Measurements from ENCODE around the gene PLTP.

PLTP gene

GRCh38 chr20:45913116-45913515 is 1.2 kb upstream of the PLTP start:
- peaks cover 30% of the 10 kb centered on the region for H3K4me1 ChIP-seq (ENCODE audit: control insufficient read depth, insufficient read depth, low read length)
- peaks cover 12% of the 10 kb centered on the region for H3K36me3 ChIP-seq (ENCODE audit: control insufficient read depth, insufficient read depth, low read length, severe bottlenecking)
- DNase-seq (ENCODE audit: low read depth) = no peak
- H3K9ac ChIP-seq (ENCODE audit: low read length) = no peak overlapping the region
- H3K9me3 ChIP-seq (ENCODE audit: control insufficient read depth, low read length) = no peaks in the 10 kb centered on the region
- no peak overlapping the region for H3K4me3 ChIP-seq (ENCODE audit: low read length)
- H3K27me3 ChIP-seq (replicated peaks; ENCODE audit: control insufficient read depth, insufficient read depth, low read length) = no peaks in the 10 kb centered on the region

- Histone ChIP-seq H3K4me3 (ENCODE audit: low read length) (peak overlapping the region; percentile 83), H3K9me3 (ENCODE audit: control insufficient read depth, low read length) (no peaks in the 10 kb centered on the region), H3K27me3 (replicated peaks; ENCODE audit: control insufficient read depth, insufficient read depth, low read length) (no peaks in the 10 kb centered on the region), H3K4me1 (ENCODE audit: control insufficient read depth, insufficient read depth, low read length) (peaks cover 25% of the 10 kb centered on the region), H3K9ac (ENCODE audit: low read length) (peak overlapping the region; percentile 89), H3K36me3 (ENCODE audit: control insufficient read depth, insufficient read depth, low read length, severe bottlenecking) (peaks cover 19% of the 10 kb centered on the region)
- no peak for DNase-seq (ENCODE audit: low read depth)
Observed at GRCh38 chr20:45912344-45912682, 358 bp upstream of the PLTP start.

DNA sequence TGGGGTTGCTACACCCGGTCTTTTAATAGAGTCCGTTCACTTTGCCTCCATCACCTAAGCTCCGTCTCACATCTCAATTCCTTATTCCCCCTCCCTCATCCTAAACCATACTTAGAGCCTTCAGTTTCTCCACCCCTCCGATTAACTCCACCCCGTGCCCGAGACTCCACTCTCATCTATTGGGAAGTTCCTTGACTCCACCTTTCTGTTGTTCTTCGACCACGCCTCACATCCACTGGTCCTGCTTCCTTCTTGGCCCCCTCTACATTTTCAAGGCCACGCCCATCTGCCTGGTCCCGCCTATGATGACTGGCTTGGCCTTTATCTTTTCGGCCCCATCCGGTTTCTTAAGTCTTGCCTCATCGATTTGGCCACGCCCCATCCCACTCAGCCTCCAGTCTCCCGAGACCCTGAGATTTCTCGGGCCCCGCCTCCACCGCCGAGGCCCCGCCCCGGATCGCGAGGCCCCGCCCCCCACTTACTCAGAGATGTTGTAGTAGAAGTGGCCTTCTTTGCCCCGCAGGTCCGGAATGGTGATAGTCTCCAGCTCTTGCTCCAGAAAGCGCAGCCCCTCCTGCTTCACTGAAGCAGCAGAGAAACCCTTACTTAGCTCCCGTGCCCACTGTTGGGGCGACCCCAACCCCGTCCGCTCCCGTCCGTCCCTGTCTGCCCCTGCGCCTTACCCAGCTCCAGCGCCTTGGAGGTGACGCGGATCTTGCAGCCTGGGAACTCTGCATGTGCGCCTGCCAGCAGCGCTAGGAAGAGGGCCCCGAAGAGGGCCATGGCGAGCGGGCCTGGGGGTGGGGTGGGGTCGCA is 1.1 kb downstream of the PLTP start:
- H3K9ac ChIP-seq (ENCODE audit: low read length) = peak overlapping the region; percentile 89
- H3K4me3 ChIP-seq (ENCODE audit: low read length) = peak overlapping the region; percentile 83
- no peaks in the 10 kb centered on the region for H3K9me3 ChIP-seq (ENCODE audit: control insufficient read depth, low read length)
- H3K4me1 ChIP-seq (ENCODE audit: control insufficient read depth, insufficient read depth, low read length) = peaks cover 29% of the 10 kb centered on the region
- no peaks in the 10 kb centered on the region for H3K27me3 ChIP-seq (replicated peaks; ENCODE audit: control insufficient read depth, insufficient read depth, low read length)
- peak; percentile 98 for DNase-seq (ENCODE audit: low read depth)
- peaks cover 29% of the 10 kb centered on the region for H3K36me3 ChIP-seq (ENCODE audit: control insufficient read depth, insufficient read depth, low read length, severe bottlenecking)

GRCh38 chr20:45909817-45910669 is 1.9 kb downstream of the PLTP start:
- H3K4me3 ChIP-seq (ENCODE audit: low read length) = peak overlapping the region; percentile 70
- H3K27me3 ChIP-seq (replicated peaks; ENCODE audit: control insufficient read depth, insufficient read depth, low read length) = no peaks in the 10 kb centered on the region
- H3K36me3 ChIP-seq (ENCODE audit: control insufficient read depth, insufficient read depth, low read length, severe bottlenecking) = peaks cover 37% of the 10 kb centered on the region
- H3K9me3 ChIP-seq (ENCODE audit: control insufficient read depth, low read length) = no peaks in the 10 kb centered on the region
- no peak for DNase-seq (ENCODE audit: low read depth)
- peak overlapping the region; percentile 58 for H3K9ac ChIP-seq (ENCODE audit: low read length)
- H3K4me1 ChIP-seq (ENCODE audit: control insufficient read depth, insufficient read depth, low read length) = peaks cover 35% of the 10 kb centered on the region

- peaks cover 44% of the 10 kb centered on the region for H3K36me3 ChIP-seq (ENCODE audit: control insufficient read depth, insufficient read depth, low read length, severe bottlenecking)
Observed at GRCh38 chr20:45909336-45909808, 2.6 kb downstream of the PLTP start.

GRCh38 chr20:45908084-45908483 is 3.9 kb downstream of the PLTP start:
- Histone ChIP-seq H3K4me3 (ENCODE audit: low read length) (no peak overlapping the region), H3K9ac (ENCODE audit: low read length) (no peak overlapping the region), H3K4me1 (ENCODE audit: control insufficient read depth, insufficient read depth, low read length) (peaks cover 35% of the 10 kb centered on the region), H3K27me3 (replicated peaks; ENCODE audit: control insufficient read depth, insufficient read depth, low read length) (no peaks in the 10 kb centered on the region), H3K9me3 (ENCODE audit: control insufficient read depth, low read length) (no peaks in the 10 kb centered on the region), H3K36me3 (ENCODE audit: control insufficient read depth, insufficient read depth, low read length, severe bottlenecking) (peaks cover 56% of the 10 kb centered on the region)
- DNase-seq (ENCODE audit: low read depth) = no peak

More at GRCh38 chr20:45909336-45909808, 2.6 kb downstream of the PLTP start:
- DNase-seq (ENCODE audit: low read depth) = no peak
- peaks cover 35% of the 10 kb centered on the region for H3K4me1 ChIP-seq (ENCODE audit: control insufficient read depth, insufficient read depth, low read length)
- H3K27me3 ChIP-seq (replicated peaks; ENCODE audit: control insufficient read depth, insufficient read depth, low read length) = no peaks in the 10 kb centered on the region
- peak overlapping the region; percentile 70 for H3K4me3 ChIP-seq (ENCODE audit: low read length)
- H3K9ac ChIP-seq (ENCODE audit: low read length) = peak overlapping the region; percentile 58
- H3K9me3 ChIP-seq (ENCODE audit: control insufficient read depth, low read length) = no peaks in the 10 kb centered on the region

DNA sequence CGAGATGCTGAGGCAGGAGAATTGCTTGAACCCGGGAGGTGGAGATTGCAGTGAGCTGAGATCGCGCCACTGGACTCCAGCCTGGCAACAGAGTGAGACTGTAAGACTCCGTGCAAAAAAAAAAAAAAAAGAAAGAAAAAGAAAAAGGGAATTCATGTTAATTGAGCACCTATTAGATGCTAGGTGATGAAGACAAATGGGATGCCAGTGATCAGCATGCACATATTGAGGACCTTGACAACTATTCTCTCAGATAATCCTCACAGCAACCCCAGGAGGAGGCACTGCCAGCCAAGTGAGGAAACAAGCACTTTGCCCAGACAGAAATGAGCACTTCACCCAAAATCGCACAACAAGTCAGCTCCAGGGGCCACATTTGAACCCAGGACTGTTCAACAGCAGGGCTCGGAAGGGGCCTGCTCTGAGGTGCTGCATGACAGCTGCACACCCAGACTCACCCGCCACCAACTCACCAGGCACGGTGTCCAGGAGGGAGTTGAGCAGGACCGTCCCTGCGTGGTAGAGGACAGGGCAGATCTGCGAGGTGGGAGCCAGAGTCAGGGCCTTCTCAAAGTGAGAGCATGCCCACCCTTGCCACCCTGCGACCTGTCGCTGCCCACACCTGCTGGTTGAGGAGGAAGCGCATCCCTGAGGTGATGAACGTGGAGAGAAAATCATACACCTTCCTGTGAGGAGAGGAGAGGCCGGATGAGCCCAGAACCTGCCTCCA is 4.6 kb downstream of the PLTP start:
- DNase-seq (ENCODE audit: low read depth) = no peak
- H3K36me3 ChIP-seq (ENCODE audit: control insufficient read depth, insufficient read depth, low read length, severe bottlenecking) = peaks cover 63% of the 10 kb centered on the region
- no peaks in the 10 kb centered on the region for H3K27me3 ChIP-seq (replicated peaks; ENCODE audit: control insufficient read depth, insufficient read depth, low read length)
- H3K4me3 ChIP-seq (ENCODE audit: low read length) = no peak overlapping the region
- no peak overlapping the region for H3K9ac ChIP-seq (ENCODE audit: low read length)
- peaks cover 33% of the 10 kb centered on the region for H3K4me1 ChIP-seq (ENCODE audit: control insufficient read depth, insufficient read depth, low read length)
- no peaks in the 10 kb centered on the region for H3K9me3 ChIP-seq (ENCODE audit: control insufficient read depth, low read length)

DNA sequence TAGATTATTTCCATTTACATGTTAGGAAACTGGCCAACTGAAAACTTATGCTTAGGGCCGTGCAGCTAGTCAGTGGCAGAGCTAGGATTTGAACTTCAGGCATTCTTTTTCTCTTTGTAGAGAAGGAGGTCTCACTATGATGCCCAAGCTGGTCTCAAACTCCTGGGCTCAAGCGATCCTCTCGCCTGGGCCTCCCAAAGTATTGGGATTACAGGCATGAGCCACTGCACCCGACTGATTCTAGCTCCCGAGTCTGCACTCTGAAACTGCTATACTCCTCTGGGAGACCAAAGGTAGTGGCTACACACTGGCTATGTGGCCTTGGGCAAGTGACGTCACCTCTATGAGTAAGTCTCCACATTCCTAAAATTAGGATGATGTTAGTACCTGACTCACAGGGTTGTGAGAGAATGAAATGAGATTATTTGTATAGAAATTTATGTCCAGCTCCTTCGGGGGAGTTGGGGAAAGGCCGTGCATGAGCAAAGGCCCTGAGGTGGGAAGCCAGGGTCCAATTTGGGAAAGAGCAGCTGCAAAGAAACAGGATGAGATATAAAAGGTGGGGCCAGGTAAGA is 6.4 kb downstream of the PLTP start:
- peak; percentile 52 for DNase-seq (ENCODE audit: low read depth)

GRCh38 chr20:45904583-45905504 is 7.1 kb downstream of the PLTP start:
- Histone ChIP-seq H3K4me3 (ENCODE audit: low read length) (no peak overlapping the region), H3K36me3 (ENCODE audit: control insufficient read depth, insufficient read depth, low read length, severe bottlenecking) (peaks cover 84% of the 10 kb centered on the region), H3K27me3 (replicated peaks; ENCODE audit: control insufficient read depth, insufficient read depth, low read length) (no peaks in the 10 kb centered on the region), H3K4me1 (ENCODE audit: control insufficient read depth, insufficient read depth, low read length) (peaks cover 18% of the 10 kb centered on the region), H3K9me3 (ENCODE audit: control insufficient read depth, low read length) (no peaks in the 10 kb centered on the region), H3K9ac (ENCODE audit: low read length) (no peak overlapping the region)
- no peak for DNase-seq (ENCODE audit: low read depth)

More for the DNA sequence above, 6.4 kb downstream of the PLTP start:
- Histone ChIP-seq H3K27me3 (replicated peaks; ENCODE audit: control insufficient read depth, insufficient read depth, low read length) (no peaks in the 10 kb centered on the region), H3K9me3 (ENCODE audit: control insufficient read depth, low read length) (no peaks in the 10 kb centered on the region), H3K4me3 (ENCODE audit: low read length) (no peak overlapping the region), H3K9ac (ENCODE audit: low read length) (peak overlapping the region; percentile 21), H3K4me1 (ENCODE audit: control insufficient read depth, insufficient read depth, low read length) (peaks cover 21% of the 10 kb centered on the region), H3K36me3 (ENCODE audit: control insufficient read depth, insufficient read depth, low read length, severe bottlenecking) (peaks cover 79% of the 10 kb centered on the region)

- Histone ChIP-seq H3K9me3 (ENCODE audit: control insufficient read depth, low read length) (no peaks in the 10 kb centered on the region), H3K36me3 (ENCODE audit: control insufficient read depth, insufficient read depth, low read length, severe bottlenecking) (peaks cover 92% of the 10 kb centered on the region), H3K9ac (ENCODE audit: low read length) (no peak overlapping the region), H3K4me3 (ENCODE audit: low read length) (no peak overlapping the region), H3K27me3 (replicated peaks; ENCODE audit: control insufficient read depth, insufficient read depth, low read length) (no peaks in the 10 kb centered on the region), H3K4me1 (ENCODE audit: control insufficient read depth, insufficient read depth, low read length) (peaks cover 9% of the 10 kb centered on the region)
- DNase-seq (ENCODE audit: low read depth) = no peak
Observed at GRCh38 chr20:45902199-45902701, 9.7 kb downstream of the PLTP start.
